ENCODE measurements around the gene LHX6.

The LHX6 gene

DNA sequence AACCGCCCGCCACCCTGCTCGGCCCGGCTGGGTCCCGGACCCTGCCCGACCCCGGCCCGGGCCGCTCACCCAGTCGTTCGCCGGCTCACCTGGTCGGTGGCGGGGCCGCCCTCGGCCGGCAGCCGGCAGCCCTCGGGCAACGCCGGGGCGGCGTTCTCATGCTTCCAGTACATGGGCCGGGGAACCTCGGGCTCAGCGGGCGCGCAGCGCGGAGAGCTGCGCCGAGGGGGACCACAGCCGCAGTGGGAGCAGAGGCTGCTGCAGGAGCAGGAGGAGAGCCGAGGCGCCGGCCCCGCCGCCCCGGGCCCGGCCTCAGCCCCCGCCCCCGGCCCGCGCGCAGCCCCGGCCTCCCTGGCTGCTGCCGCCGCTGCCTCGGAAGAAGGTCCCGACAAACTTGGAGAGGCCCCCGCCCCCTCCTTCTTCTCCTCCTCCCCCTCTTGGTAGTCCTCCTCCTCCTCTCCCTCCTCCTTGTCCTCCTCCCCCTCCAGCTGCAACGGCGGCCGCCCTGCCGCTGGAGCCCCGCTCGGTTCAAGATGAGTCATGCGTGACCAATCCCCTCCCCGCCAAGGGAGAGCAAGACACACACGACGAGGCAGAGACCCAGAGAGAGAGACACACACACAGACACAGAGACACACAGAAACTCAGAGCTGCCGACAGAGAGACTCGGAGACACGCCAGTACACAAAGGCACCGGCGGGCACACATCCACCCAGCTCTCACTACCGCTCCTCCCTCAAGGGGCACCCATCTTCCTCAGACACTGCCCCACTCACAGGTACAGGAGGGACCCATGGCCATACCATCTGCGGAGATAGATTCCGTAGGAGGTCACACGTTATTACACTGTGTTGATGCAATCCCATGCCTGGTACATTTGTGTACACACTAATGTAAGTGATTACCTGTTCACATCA is at the start of gene LHX6:
LHX6 (minus strand) TSS at position 390 of the 917 bp plus-strand sequence; CDS start at position 173, 217 bp downstream.
- DNase-seq (ENCODE audit: low read depth in 2 of 2) = no peak

- DNase-seq (ENCODE audit: low read depth in 2 of 2) = no peak
Observed at GRCh38 chr9:122277285-122277897, 48.6 kb upstream of the LHX6 start.

DNA sequence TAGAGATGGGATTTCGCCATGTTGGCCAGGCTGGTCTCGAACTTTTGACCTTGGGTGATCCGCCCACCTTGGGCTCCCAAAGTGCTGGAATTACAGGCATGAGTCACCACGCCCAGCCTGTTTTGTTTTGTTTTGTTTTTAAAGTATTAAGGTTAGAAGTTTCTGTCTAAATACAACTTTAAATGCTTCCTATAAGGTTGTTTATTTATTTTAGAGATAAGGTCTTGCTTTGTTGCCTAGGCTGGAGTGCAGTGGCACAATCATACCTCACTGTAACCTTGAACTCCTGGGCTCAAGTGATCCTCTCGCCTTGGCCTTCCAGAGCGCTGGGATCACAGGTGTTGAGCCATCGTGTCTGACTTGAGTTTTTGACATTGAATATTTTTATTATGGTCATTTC is 47.3 kb upstream of the LHX6 start:
- no peak for DNase-seq (ENCODE audit: low read depth in 2 of 2)

- DNase-seq (ENCODE audit: low read depth in 2 of 2) = no peak
Observed at GRCh38 chr9:122274055-122274454, 45.3 kb upstream of the LHX6 start.

- no peak for DNase-seq (ENCODE audit: low read depth in 2 of 2)
Observed at GRCh38 chr9:122268041-122268814, 39.5 kb upstream of the LHX6 start.

DNA sequence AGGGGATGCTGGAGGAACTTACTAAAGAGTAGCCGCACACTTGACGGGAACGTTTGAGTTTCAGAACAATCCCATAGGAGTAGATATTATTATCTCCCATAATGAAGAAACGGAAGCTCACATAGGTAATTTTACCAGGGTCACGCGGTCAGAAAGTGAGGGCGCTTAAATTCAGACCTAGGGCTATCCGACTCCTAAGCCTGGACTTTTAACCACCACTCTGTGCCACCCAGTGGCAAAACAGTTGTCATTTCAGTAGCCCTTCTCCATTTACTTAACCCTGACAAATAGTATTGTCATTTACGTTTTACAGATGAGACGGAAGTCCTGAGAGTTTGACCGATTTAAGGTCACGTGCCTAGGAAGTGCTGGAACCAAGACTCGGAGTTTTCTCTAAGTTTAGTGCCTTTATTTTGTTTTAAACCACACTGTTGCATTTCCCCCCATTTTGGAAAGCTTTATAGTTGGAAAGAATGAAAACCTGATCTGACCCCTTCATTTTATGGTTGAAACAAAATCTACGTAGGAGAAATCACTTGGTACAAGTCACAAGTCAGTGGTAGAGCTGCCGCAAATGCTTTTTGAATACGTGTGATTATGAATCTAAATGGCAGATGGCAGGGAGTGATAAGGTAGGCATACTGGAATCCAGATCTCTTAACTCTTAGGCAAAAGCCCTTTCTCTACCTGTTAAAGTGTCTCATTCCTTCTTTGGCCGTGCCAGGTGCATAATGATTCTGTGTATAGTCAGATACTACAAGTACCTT is 36.6 kb upstream of the LHX6 start:
- peak; percentile 0 to 6 for DNase-seq (ENCODE audit: low read depth in 2 of 2)

GRCh38 chr9:122264360-122265148 is 35.8 kb upstream of the LHX6 start, which contains the start of the genes MRRF and RBM18:
Gene MRRF, plus strand, starts transcription at chr9:122264882. Its CDS starts 6,010 bp downstream, at chr9:122270892.
Gene RBM18, minus strand, starts transcription at chr9:122264840. Its CDS starts 3,348 bp downstream, at chr9:122261492.
- peak; percentile 83 to 86 for DNase-seq (ENCODE audit: low read depth in 2 of 2)

DNA sequence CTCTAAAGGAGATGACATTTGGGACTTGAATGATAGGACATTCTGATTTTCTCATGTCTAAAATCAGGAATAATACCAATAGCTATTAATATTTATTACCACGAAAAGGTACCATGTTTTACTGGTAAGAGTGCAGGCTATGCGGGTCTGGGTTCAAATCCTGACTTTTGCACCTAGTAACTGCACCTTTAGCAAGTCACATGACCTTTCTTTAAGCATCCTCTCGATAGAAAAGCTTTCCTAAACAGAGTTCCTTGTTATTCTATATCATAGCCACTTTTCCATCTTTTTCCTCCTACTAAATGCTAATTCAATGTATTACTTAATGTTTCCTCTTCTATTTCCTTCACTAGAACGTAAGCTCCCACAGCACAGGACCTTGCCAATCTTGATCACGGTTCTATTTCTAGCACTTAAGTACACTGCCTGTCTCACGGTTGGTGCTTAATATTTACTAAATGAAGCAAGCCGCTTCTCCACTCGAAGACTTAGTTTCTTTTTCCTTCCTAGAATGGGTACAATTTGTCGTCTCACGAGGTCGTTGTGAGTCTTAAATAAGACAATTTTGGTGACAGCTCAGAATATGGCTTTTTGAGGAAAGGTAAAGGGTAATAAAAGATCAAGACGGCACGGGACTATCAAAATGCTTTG is 35.1 kb upstream of the LHX6 start:
- no peak for DNase-seq (ENCODE audit: low read depth in 2 of 2)

DNA sequence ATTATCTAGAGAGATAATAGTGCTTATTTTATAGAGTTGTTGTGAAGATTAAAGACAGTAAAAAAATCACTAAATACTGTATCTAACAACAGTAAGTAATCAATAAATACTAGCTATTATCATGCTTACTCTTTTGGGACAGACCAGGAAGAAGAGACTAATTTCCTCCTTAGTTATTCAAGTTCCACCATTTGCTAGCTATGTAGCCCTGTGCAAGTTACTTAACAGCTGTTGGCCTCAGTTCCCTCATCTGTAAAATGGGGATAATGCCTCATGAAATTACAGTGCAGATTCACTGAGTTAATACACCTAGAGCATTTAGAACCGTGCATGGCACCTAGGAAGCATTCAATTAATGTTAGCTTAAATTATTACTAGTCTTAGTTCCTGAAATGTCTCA is 33.3 kb upstream of the LHX6 start:
- no peak for DNase-seq (ENCODE audit: low read depth in 2 of 2)

DNA sequence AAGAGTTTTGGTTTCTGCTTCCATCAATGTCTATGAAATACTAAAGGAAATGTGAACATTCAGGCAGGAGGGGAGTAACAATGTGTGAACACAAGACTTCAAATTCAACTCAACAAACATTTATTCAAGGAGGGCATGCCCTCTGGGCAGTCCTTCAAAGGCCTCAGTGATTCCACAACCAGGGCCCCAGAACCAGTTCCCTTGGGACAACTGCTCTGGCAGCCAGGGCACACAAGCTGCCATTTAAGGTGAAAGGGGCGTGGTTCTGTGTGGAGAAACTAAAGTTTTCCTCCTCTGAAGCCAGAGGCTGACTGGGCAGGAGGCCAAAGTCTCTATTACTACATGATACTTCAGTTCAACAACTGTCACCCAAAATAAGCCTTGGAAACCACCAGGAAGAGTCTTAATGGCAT is 32.7 kb upstream of the LHX6 start:
- DNase-seq (ENCODE audit: low read depth in 2 of 2) = no peak

DNA sequence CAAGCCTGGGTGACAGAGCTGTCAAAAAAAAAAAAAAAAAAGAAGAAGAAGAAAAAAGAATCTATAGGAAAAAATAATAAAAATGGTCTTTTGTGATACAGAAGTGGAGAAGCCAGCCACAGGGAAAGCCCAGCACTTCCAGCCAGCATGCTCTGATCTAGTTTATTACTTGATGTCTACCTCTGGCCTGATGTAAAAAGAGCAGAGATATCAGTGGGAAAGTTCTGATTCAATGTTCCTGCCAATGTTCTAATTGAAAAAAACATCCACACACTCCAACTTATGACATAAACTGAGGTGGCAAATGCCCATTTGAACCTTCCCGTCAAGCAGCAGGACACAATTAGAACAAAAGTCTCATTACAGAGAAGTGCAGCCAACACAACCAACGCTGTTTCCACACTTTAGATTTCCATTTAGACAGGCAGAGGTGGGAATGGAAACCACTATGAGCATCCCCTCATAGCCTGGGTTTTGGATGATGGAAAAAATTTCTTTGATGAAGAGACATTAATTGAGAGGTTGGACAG is 30.2 kb upstream of the LHX6 start:
- no peak for DNase-seq (ENCODE audit: low read depth in 2 of 2)

GRCh38 chr9:122256206-122256605 is 27.4 kb upstream of the LHX6 start:
- no peak for DNase-seq (ENCODE audit: low read depth in 2 of 2)

DNA sequence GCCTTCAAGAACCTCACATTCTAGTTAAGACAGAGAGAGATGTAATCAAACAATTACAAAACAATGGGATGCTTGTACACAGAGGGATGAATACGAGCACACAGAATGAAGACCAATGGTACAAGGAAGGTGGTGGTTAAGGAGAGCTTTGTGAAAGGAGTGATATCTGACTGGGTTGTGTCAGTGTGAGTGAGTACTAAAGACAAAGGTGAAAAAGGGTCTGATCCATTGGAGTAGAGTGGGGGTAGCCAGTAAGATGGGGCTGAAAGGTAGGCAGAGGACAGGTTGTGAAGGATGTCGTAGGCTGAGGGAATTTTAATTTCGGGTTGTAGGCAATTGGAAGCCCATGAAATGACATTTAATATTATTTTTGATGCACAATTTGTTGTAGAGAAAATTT is 26.0 kb upstream of the LHX6 start:
- no peak for DNase-seq (ENCODE audit: low read depth in 2 of 2)

DNA sequence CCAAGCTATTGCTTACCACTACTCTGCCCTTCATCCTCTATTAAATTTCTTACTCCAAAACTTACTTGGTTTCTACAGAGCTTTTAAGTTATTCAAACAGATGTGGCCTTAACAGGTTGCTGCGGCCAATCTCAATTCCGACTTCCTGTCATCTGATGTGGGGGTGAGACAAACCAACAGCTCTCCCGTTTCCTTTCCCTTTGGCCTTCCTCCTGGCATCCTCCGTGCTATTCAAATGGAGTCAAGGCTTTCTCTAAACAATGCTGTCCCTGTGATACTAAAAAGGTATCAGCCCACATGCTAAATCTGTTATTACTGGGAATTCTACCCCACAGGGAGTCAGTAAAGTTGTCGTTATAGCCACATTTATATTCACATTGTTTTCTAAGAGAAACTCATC is 24.0 kb upstream of the LHX6 start:
- no peak for DNase-seq (ENCODE audit: low read depth in 2 of 2)

DNA sequence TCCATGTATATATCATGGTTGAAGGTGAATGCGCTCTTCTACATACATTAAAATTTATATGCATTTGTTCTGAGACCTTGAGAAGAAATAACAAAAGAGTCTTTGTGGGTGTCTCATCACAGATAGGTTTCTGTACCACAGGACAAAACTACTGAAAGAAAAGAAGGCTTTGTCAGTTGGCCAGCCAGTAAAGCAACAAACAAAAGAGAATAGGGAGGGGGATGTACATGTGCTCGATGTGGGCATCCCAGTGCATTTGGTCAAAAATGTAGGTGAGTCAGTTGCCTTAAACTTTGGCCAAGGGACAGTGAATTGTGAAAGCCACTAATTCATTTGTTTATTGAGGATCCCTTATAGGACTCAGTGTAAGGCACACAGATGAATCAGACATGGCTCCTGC is 22.6 kb upstream of the LHX6 start:
- no peak for DNase-seq (ENCODE audit: low read depth in 2 of 2)

- no peak for DNase-seq (ENCODE audit: low read depth in 2 of 2)
Observed at GRCh38 chr9:122248448-122248865, 19.7 kb upstream of the LHX6 start.

GRCh38 chr9:122246666-122247065 is 17.9 kb upstream of the LHX6 start:
- no peak for DNase-seq (ENCODE audit: low read depth in 2 of 2)

GRCh38 chr9:122244349-122244748 is 15.6 kb upstream of the LHX6 start:
- DNase-seq (ENCODE audit: low read depth in 2 of 2) = no peak

- DNase-seq (ENCODE audit: low read depth in 2 of 2) = no peak
Observed at GRCh38 chr9:122239722-122240121, 11.0 kb upstream of the LHX6 start.

- DNase-seq (ENCODE audit: low read depth in 2 of 2) = no peak
Observed at GRCh38 chr9:122236681-122237080, 7.9 kb upstream of the LHX6 start.

Data from stimulated activated CD8-positive, alpha-beta memory T cell treated with anti-CD3 and anti-CD28 coated beads, Interleukin-7, amount 100 ng/mL, for 1 hour (primary cell).